ENCODE measurements around the gene ADD1.

The ADD1 gene

DNA sequence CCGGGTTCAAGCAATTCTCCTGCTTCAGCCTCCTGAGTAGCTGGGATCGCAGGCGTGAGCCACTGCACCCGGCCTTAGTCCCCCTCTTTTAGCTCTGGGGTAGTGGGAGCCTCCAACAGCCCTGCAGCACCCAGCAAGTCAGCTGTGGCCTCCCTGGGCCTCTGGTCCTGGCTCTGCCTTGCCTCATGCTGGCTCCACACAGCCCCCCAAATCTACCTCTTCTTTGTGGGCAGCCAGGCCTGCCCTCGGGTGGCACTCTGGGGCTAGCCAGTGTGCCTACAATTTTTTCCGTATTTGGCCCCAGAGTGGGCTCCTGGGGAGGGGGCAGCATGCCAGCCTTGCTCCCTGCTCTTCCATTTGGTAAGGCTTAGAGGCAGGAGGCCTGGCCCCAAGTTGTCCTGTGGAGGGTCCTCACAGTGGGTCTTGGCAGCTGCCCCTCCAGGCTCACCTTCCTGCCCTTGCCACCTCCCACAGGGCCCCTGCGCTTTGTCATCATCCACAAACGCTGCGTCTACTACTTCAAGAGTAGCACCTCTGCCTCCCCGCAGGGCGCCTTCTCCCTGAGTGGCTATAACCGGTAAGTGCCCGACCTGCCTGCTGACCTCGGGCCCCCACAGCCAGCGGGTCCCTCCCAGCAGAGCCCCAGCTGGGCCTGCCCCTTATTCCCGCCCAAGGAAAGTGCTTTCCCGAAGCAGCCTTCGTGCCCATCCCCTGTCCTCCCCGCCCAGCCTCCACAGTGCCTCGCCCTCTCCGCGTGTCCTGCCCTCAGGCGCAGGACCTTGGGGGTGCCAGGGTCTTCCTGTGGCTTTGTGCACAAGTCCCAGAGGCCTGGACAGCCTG, 21.0 kb upstream of the ADD1 start:
- no peak for DNase-seq

DNA sequence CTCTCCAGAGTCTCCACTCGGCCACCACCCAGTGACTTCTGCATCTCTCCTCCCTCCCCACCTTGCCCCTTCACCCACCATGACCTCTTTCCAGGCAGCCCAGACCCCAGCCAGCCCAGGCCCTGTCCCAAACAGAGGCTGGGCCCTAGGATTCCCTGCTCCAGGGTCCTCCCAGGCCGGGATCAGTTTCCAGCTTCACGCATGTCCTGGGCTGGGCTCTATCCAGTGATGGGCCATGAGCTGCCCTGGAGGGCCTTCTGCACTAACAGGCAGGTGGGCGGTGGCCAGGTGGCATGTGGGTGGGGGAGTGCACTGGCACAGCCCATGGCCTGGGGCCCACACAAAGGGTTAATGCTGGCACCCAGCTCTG, 20.4 kb upstream of the ADD1 start:
- DNase-seq = no peak

DNA sequence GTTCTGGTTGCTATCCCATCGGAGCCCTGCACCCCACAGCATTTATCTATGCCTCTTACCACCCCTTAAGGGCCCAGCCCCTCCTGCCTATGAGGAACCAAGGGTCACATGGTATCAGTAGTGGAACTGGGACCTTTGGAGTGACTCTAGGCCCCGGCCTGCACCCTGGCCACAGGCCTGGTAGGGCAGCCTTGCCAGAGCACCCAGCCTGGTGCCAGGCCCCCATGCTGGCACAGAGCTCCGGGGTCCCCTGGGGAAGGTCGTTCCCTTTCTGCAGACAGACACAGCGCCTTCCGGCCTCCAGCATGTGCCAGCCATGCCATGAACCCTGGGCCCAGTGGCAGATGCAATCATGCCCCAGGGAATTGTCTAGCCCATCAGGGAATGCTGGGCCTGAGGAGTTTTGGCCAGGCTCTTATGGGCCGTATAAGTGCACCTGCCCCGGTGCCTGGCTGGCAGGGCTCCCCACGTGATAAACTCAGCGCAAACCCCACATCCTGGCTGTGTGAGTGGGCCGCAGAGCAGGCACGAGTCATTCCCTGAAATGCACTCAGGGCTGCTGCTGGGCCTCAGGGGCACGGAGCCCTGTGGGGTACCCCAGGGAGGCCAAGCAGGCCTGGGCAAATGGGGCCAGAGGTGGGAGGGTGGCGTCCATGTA, 19.8 kb upstream of the ADD1 start:
- no peak for DNase-seq

DNA sequence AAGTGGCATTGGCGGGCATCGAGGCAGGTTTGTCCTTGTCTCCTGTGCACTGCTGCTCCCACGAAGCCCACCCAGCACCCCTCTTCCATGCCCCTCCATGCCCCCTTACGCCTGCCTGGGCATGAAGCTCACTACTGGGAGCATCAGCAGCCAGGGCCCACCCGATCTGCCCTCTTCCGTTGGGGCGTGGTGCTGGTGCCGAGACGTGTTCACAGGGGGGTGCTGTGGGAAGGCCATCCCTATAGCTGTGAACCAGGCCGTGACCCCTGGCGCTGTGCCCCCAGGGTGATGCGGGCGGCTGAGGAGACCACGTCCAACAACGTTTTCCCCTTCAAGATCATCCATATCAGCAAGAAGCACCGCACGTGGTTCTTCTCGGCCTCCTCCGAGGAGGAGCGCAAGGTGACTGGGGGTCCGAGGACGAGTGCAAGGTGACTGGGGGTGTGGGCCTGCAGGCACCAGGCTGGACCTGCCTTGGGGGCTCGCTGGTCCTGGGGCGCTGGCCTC, 19.3 kb upstream of the ADD1 start:
- DNase-seq = no peak

DNA sequence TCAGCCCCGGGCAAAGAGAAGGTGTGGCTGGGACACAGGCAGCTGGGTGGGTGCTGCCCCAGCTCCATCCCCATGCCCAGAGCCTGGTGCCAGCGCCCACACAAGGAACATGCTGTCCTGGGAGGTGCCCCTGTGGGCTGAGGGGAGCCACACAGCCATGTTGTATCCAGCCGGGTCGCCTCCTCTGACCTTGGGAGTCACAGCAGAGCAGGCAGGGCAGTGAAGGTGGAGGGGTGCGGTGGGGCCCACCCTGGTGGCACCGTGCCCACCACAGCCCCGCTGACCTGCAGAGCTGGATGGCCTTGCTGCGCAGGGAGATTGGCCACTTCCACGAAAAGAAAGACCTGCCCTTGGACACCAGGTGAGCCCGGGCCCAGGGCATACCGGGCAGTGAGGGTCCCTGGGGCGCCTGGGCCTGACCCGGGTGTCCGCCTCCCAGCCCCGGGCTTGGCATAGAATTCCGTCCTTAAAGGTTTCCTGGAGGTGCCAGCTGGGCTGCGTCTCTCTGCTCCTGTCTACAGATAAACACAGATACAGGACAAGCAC, 18.7 kb upstream of the ADD1 start:
- DNase-seq = no peak

DNA sequence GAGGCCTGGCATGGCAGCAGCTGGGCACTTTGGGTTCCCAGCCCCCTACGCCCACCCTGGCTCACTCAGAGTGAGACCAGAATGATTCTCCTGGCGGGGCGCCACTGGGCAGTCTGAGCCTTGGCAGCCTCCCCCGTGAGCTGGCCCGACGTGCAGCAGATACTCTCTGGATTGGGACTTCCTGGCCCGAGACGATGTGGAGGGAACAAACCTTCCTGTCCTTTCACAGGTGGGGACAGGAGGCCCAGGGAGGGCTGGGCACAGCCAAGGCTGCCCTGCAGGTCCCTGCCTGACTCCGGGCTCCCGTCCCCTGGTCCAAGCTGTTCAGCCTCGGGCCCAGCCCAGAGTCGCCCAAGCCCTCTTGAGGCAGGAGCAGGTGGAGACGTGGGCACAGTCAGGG, 17.9 kb upstream of the ADD1 start:
- DNase-seq = no peak

DNA sequence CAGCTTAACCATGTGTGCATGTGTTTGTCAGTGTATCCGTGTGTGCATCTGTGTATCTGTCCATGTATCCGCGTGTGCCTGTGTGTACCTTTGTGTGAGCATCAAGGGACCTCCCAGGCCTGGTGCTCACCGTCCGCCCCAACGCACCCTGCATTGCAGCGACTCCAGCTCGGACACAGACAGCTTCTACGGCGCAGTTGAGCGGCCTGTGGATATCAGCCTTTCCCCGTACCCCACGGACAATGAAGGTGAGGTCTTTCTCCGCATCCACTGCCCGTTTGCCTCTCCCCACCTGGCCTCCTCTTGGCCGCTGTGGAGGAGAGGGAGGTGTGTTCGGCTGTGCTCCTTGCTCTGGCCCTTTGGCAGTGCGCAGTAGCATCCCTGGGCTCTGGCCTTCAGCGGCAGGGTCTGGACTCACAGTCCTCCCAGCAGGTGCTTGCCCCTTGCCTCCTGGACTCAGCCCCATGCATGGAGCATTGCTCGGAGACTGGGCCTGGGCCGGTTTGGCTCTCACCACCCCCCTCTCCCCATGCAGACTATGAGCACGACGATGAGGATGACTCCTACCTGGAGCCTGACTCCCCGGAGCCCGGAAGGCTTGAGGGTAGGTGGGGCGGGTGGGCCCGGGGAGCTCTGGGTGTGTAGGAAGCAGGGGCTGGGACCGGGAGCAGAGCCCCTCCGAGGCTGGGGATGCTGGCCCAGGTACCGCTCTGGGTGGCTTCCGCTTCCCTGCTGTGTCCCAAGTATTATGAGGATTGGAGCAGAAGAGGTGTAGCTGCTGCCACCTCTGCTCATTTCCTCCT, 16.4 kb upstream of the ADD1 start:
- no peak for DNase-seq

DNA sequence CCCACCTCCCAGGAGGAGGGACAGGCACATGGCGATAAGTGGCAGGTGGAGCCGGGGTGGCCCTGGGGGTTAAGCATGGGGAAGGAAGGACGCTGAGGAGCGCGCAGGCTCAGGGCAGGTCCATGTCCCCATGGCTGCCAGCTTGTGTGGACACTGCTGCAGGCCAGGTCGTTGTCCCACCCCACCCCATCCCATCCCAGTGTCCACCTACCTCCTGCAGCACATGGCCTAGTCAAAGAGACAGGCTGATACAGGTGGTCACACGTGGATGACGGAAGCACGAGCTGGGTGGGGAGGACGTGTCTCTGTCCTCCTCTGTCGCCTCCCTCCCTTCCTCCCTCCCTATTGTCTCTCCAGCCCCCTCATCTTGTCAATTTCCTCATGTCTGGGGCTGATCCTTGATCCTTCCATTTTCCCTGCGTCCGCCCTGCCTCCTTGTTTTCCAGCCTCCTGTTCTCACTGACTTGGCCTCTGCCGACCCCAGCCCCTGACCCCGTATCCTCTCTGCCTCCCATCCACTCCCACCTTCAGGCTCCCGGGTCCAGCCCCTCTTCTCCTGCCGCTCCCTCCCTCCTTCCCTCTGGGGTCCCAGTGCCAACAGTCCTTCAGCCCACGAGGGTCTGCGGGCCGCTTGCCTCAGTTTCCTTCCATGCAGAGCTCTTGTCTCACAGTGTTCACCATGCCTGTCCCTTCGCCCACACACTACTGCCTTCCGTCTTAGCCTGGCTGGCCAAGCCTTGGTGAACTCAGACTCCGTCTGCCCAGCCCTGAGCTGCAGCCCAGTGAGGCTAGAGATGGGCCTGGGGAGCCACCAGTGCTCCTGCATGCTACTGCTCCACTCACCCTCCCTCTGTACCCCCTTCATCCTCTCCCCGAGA, 15.5 kb upstream of the ADD1 start:
- no peak for DNase-seq

DNA sequence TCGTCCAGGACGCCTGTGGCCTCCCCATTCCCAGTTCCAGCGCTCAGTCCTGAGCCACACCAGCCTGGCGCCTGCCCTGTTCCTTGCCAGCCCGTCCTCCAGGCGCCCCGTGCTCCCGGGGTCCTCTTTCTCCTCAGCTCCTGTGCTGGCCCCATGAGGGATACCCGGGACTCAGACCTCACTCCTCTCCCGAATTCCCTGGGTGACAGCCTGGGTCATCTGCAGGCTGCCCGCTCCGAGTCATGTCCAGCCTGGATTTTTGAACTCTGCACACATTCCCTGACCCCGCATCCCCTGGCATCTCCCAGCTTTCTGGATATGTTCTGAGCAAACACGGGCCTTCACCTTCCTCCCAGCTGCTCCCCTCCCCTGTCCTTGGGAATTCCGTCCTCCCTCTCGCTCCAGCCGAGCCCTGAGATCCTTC, 14.9 kb upstream of the ADD1 start:
- DNase-seq = no peak

DNA sequence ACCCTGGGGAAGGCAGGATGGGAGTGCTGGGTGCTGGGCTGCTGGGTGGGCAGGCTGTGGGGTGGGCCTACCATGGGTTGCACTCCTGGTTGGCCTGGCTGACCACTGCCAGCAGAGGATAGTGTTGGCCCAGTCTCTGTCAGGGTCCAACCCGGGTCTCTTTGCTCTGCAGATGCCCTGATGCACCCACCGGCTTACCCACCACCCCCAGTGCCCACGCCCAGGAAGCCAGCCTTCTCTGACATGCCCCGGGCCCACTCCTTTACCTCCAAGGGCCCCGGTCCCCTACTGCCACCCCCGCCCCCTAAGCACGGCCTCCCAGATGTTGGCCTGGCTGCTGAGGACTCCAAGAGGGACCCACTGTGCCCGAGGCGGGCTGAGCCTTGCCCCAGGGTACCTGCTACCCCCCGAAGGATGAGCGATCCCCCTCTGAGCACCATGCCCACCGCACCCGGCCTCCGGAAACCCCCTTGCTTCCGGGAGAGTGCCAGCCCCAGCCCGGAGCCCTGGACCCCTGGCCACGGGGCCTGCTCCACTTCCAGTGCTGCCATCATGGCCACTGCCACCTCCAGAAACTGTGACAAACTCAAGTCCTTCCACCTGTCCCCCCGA, 14.2 kb upstream of the ADD1 start:
- DNase-seq = no peak

DNA sequence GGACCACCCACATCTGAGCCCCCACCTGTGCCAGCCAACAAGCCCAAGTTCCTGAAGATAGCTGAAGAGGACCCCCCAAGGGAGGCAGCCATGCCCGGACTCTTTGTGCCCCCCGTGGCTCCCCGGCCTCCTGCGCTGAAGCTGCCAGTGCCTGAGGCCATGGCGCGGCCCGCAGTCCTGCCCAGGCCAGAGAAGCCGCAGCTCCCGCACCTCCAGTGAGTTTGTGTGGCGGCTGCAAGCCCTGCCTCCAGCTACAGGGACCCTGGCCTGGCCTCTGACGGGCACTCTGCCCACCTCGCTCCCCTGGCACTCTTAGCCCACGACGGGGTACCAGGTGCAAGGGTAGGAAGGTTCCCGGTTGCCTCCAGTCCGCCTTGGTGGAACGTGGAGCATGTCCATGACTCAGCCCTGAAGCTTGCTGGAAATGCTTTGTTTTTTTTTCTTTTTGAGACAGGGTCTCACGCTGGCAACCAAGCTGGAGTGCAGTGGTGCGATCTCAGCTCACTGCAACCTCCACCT, 13.7 kb upstream of the ADD1 start:
- no peak for DNase-seq

DNA sequence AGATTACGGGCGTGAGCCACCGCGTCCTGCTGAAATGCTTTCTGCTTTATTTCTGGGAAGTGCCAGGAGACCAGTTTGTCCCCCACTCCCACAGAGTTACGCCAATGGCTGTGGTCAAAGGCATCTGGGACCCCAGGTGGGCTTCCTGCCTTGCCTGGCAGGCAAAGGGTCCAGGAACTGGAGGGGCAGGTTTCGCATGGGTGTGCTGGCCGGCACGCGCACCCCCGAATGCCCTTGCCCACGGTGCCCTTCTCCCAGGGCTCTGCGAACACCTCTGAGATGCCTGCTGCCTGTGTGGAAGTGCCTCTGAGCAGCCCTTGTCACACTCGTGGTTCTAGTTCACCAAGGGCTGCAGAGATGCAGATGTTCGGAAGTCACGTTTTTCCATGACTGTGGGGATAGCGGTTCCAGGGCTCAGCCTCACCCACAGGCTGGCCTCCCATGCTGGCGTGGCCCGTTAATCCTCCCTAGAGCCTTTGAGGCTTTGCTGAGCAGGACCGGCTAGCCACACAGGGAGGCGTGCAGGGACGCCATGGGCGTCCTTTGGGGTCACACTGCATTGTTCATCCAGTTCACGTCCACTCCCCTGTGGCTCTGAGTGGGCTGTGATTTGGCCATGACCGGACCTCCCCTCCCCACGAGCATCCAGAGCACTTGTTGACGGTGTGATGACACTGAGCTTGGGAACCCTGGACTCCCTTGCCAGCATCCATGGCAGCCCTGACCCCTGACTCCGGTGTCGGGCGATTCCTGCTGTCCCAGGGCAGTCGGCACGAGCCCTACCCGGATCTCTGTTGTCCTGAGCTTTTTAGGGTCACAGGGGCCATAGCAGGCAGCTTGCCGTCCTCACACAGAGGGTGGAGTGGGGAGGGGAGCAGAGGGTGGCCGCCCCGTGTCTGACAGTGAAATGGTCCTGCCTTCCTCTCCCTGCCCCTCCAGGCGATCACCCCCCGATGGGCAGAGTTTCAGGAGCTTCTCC, 12.7 kb upstream of the ADD1 start:
- DNase-seq = no peak

DNA sequence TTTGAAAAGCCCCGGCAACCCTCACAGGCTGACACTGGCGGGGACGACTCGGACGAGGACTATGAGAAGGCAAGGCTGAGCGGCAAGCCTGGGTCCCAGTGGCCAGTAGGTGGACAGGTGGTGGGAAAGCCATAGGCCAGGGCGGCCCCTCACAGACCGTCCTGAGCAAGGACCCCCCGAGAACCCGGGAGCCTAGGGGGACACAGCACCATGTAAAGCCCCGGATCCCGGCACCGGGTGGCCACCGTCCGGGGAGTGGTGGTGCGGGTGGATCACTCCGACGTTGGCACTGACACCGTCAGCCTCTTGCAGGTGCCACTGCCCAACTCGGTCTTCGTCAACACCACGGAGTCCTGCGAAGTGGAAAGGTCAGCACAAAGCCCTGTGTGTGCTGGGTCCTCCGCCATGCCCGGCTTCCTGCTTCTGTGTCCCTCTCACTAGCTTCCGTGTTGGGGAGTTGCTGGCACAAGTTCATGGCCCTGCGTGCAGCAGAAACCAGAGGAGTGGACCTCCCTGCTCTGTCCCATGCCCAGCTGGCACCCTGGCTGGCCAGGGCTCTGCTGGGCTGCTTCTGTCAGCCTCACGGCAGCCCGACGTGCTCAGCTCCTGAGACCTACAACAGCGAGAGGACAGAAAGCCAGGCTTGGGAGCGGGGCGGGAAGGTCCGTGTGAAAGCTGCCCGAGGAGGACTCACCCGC, 11.9 kb upstream of the ADD1 start:
- no peak for DNase-seq

DNA sequence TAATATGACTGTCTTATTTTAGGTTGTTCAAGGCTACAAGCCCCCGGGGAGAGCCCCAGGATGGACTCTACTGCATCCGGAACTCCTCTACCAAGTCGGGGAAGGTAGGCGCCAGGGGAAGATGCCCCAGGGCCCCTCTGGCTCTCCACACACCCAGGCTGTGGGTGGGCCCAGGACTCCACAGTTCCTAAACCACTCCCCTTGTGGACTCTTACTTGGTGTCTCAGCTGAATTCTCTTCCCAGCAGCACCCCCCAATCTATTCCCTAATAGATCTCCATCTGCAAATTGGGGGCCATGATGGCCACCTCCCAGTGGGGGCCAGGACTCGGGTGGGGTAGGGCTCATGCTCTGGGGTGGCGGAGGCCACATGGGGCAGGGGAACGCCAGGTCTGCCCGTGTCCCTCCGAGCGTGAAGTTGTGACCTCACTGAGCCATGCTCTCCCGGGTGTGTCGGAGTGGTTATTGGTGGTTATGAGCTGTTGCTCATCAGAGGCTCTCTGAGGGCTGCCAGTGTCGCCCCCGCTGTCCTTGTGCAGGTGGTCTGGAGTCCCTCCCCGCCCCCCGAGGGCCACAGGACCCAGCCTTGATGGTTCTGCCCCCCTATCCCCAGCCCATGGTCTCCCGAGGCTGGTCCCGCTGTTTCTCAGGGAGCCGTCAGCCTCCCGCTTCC, 11.2 kb upstream of the ADD1 start:
- no peak for DNase-seq

DNA sequence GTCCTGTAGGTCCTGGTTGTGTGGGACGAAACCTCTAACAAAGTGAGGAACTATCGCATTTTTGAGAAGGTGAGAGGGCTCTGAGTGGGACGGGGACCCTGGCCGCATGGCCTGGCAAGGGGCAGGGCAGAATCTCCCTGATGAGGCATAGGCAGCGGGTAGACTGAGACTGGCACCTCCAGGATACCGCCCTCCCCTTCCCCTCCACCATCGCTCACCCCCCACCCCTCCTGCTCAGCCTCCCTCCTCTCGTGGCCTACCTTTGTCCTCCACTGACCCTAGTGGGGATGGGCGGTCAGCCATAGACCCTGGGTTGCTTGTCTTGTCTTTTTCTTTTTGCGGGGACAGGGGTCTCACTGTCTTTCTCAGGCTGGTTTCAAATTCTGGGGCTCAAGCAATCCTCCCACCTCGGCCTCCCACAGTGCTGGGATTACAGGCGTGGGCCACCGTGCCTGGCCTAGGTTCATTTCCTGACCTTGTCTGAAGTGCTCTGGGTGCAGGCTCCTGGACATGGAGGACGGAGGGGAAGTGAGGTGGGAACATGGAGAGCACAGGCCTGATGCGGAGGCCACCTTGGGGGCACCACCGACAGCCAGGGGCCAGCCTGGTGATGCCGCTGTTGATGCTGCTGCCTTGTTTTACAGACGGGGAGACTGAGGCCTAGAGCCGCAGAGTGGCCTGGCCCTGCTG, 10.5 kb upstream of the ADD1 start:
- no peak for DNase-seq

DNA sequence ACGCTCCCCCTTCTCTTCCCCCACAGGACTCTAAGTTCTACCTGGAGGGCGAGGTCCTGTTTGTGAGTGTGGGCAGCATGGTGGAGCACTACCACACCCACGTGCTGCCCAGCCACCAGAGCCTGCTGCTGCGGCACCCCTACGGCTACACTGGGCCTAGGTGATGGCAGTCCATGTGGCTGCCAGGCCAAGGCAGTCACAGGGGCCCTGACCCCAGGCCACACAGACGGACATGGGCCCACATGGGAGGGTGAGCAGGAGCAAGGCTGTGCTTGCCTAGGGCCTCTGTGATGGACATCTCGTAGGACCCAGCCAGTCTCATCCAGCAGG, 10.0 kb upstream of the ADD1 start:
- DNase-seq = no peak

DNA sequence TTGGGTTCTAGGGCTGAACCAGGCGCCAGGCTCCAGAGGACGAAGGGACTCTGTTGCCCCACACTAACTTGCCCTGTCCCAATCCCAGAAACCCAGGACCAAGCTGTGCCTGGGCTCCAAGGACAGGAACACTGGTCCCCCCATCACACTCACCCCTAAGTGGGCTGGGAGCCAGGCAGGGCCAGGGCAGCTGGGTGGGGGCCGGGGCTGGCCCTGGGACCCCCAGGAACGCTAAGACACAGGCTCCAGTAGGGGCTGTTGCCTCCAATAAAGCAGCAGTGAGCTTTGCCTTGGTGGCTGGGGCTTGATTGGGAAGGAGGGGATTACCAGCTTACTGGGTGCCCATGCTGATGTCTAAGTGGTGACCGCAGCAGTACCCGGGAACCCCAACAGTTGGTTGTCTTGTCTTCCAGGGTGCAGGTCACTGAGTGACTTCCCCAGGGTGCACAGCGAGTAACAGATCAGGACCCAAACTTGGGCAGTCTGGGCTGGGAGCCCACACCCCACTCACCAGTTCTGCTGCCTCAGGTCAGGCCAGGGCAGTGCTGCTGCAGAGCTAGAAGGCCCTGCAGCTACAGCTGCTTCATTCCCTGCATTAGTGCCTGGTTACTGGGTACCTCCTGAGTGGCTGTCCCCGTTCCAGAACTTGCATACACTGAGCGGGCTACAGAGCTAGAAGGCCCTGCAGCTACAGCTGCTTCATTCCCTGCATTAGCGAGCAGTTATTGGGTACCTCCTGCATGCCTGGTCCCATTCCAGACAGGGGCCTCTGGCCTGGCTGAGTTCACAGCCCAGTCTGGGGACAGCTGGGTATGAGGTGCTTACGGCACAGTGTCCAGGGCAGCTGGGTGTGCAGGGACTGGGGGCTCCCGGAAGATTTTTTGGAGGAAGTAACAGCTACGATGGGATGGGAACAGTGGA, 9.4 kb upstream of the ADD1 start:
- DNase-seq = no peak

DNA sequence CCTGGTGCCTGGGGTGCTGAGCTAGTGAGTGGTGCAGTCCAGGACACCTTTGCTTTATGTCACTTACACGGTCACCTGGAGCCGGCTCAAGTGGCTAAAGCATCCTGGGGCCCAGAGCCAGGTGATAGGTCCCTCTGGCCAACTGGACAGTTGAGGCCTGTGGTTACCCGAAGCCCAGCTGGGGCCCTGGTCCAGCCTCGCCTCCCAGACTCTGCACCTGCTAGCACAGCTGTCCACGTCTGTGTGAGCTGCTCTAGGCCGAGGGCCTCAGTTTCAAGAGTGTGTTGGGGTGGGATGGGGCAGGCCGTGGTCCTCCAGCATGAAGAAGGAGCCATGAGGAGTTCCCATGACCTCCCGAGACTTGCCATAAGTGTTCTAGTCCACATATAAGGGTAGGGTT, 7.7 kb upstream of the ADD1 start:
- no peak for DNase-seq
